Suprapubic skin (tissue), 4 donors: ENCODE data around the gene SLC9C1. TPM values are rescaled to one million over a fixed set of nuclear protein-coding genes. Genes with fewer than 3 reads are reported as not detected.

Experiments used
- DNase-seq, 2 donors: peaks; one replicate each; pipeline ENCODE4 v3.0.0-alpha.2; 2019; ENCODE audit warnings: low spot score in 2 of 2
- H3K27ac ChIP-seq: fragments of 200-600 bp; sonication (generic); one replicate; pipeline ENCODE4 v1.5.1; 2019
- H3K27me3 ChIP-seq: fragments of 200-600 bp; sonication (generic); one replicate; pipeline ENCODE4 v1.5.1; 2019
- H3K36me3 ChIP-seq: fragments of 200-600 bp; sonication (generic); one replicate; pipeline ENCODE4 v1.5.1; 2019
- H3K4me1 ChIP-seq: fragments of 200-600 bp; sonication (generic); one replicate; pipeline ENCODE4 v1.5.1; 2019
- H3K4me3 ChIP-seq: fragments of 200-600 bp; sonication (generic); one replicate; pipeline ENCODE4 v1.5.1; 2019; ENCODE audit warnings: mild to moderate bottlenecking
- H3K9me3 ChIP-seq: fragments of 200-600 bp; sonication (generic); one replicate; pipeline ENCODE4 v1.5.1; 2019
- EP300 ChIP-seq: sonication (generic); formaldehyde crosslinking; IDR thresholded peaks from one replicate; pipeline ENCODE4 v1.6.1; 2017; ENCODE audit warnings: antibody characterized with exemption
- POLR2A ChIP-seq, 2 donors: fragments of 450-650 bp; IDR thresholded peaks; one replicate each; pipeline ENCODE4 v1.6.1; 2017; ENCODE audit warnings: antibody characterized with exemption in 2 of 2, mild to moderate bottlenecking in 2 of 2, moderate library complexity in 2 of 2
- POLR2AphosphoS5 ChIP-seq, 3 donors: sonication (generic); formaldehyde crosslinking; IDR thresholded peaks; one replicate each; pipeline ENCODE4 v1.6.1; 2017; ENCODE audit warnings: antibody characterized with exemption in 3 of 3
- WGBS: methylation state at CpG from one replicate; pipeline ENCODE4 v1.1.5; 2018; 5-methylcytosine and 5-hydroxymethylcytosine counted together
- total RNA-seq, 4 donors: library from RNA; depleted of rRNA; stranded (reverse); fragments of >200 nt; gene quantifications; one replicate each; pipeline ENCODE4 v1.1.0, GENCODE V29; 2016
- TF ChIP-seq, protein P1 (sequence below), 2 donors: fragments of 200-600 bp in 1 of 2; fragments of 450-650 bp in 1 of 2; sonication (generic) in 1 of 2; IDR thresholded peaks; one replicate each; pipeline ENCODE4 v1.5.1; 2016 to 2019; ENCODE audit warnings: antibody characterized with exemption in 2 of 2, mild to moderate bottlenecking in 1 of 2, moderate library complexity in 1 of 2

Gene SLC9C1
- total RNA-seq, 4 donors from 2014 or later: not detected

DNA sequence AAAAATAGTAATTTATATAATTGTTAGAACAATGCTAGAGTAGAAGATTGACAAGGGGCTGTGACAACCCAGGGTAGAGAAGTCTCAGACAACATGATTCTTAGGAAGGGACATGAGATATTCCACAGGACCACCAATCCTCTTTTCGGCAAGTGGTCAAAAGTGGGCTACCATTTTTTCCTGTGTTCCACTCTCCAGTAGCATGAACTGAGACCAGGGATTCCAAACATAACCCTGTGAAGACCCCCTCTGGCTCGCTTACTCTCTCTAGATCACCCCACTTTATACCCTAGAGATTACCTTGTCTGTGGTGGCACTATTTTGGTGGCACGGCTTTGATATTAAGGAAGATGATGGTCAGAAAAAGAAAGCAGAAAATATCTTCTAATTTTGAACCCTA lies 161.9 kb downstream of the SLC9C1 start:
- Histone ChIP-seq H3K36me3 (no peaks in the 10 kb centered on the region), H3K27ac (no peak overlapping the region), H3K9me3 (no peaks in the 10 kb centered on the region), H3K4me1 (peaks cover 12% of the 10 kb centered on the region), H3K4me3 (no peak overlapping the region), H3K27me3 (no peaks in the 10 kb centered on the region)
- 90% methylated on average over 3 of the region's 3 CpGs for WGBS
- no peak for DNase-seq
- TF ChIP-seq POLR2AphosphoS5 (IDR thresholded peaks at IDR 0.05): no peak
- TF ChIP-seq, protein P1, sequence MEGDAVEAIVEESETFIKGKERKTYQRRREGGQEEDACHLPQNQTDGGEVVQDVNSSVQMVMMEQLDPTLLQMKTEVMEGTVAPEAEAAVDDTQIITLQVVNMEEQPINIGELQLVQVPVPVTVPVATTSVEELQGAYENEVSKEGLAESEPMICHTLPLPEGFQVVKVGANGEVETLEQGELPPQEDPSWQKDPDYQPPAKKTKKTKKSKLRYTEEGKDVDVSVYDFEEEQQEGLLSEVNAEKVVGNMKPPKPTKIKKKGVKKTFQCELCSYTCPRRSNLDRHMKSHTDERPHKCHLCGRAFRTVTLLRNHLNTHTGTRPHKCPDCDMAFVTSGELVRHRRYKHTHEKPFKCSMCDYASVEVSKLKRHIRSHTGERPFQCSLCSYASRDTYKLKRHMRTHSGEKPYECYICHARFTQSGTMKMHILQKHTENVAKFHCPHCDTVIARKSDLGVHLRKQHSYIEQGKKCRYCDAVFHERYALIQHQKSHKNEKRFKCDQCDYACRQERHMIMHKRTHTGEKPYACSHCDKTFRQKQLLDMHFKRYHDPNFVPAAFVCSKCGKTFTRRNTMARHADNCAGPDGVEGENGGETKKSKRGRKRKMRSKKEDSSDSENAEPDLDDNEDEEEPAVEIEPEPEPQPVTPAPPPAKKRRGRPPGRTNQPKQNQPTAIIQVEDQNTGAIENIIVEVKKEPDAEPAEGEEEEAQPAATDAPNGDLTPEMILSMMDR (IDR thresholded peaks at IDR 0.05): no peak
- TF ChIP-seq POLR2A (IDR thresholded peaks at IDR 0.05): no peak
- no peak for TF ChIP-seq EP300

DNA sequence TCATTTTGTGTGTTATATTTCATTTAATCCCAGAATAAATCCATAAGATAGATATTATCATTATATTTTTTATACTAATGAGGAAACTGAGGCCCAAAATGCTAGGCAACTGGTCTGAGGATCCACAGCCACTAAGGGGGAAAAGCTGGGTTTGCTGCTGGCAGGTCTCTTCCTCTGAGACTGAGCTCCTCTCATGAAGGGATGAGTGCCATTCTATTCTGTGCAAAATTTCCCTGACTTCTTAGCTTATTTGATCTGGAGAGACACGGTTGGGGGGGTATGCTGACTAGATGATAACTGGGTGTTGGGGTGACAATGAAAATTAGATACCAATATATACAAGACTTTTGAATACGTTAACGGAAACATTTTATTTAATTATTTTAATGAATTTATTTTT lies 162.9 kb downstream of the SLC9C1 start:
- no peak for DNase-seq
- Histone ChIP-seq H3K27me3 (no peaks in the 10 kb centered on the region), H3K9me3 (no peaks in the 10 kb centered on the region), H3K27ac (no peak overlapping the region), H3K4me3 (no peak overlapping the region), H3K36me3 (no peaks in the 10 kb centered on the region), H3K4me1 (peaks cover 21% of the 10 kb centered on the region)
- whole genome bisulfite sequencing: 98% methylated on average over 3 of the region's 3 CpGs
- TF ChIP-seq EP300 (no peak), POLR2A (IDR thresholded peaks at IDR 0.05) (no peak)

DNA sequence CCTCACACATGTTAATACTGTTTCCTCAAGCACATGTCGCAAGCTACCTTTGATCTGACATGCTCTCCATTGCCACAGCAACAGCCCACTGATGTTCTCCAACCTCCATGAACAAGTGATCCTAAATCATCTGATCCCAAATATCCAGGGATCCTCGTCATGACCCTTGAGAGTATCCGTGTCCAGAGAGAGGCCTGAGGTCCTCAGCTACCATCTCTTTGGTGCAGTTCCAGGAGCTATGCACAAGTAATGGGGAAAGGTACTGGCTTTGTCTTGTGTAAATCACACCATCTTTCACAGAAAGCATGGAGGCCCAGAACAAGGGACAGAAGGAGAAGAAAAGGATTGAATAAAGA lies 163.4 kb downstream of the SLC9C1 start:
- Histone ChIP-seq H3K4me1 (peaks cover 21% of the 10 kb centered on the region), H3K4me3 (no peak overlapping the region), H3K27me3 (no peaks in the 10 kb centered on the region), H3K9me3 (no peaks in the 10 kb centered on the region), H3K27ac (no peak overlapping the region), H3K36me3 (no peaks in the 10 kb centered on the region)
- no peak for DNase-seq
- WGBS: 72% methylated on average over 3 of the region's 3 CpGs
- TF ChIP-seq EP300 (no peak), POLR2A (IDR thresholded peaks at IDR 0.05) (no peak), POLR2AphosphoS5 (IDR thresholded peaks at IDR 0.05) (no peak)
- TF ChIP-seq, protein P1 (IDR thresholded peaks at IDR 0.05): no peak

DNA sequence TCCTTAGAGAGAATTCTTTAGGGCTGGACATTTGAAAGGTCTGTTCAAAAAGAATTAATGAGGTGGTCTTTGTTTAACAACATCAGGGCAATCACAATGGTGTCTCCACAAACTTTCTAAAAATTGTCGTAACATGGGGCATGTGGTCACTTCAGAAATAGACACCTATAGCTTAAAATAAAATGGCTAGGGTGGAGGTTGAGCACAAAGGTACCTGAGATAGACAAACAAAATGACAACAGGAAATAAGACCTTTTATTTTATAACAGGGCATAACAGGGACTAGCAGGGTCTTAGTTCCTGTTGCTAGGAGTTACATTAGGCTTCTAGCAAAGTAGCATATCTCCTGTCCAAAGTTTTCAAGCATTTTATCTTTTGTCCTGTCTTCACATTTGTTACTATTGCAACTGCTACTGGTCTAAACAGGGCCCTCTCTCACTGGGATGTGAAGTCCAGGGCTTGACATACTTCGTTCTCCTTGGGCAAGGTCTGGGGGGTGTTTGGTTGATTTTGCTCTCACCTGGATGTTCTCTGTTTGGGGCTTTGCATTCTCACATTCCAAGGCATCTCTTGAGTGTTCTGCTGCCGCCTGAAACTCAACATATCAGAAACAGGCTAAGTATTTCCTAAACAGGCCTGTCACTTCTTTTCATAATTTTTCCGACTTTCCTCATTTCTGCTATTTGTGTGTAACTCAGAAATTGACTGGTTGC lies 163.9 kb downstream of the SLC9C1 start:
- Histone ChIP-seq H3K4me1 (peaks cover 21% of the 10 kb centered on the region), H3K9me3 (no peaks in the 10 kb centered on the region), H3K27ac (no peak overlapping the region), H3K27me3 (no peaks in the 10 kb centered on the region), H3K36me3 (no peaks in the 10 kb centered on the region), H3K4me3 (no peak overlapping the region)
- DNase-seq: no peak
- WGBS: 91% methylated on average over 4 of the region's 4 CpGs
- TF ChIP-seq EP300 (no peak), POLR2A (IDR thresholded peaks at IDR 0.05) (no peak), POLR2AphosphoS5 (IDR thresholded peaks at IDR 0.05) (no peak)
- TF ChIP-seq, protein P1 (IDR thresholded peaks at IDR 0.05): no peak

DNA sequence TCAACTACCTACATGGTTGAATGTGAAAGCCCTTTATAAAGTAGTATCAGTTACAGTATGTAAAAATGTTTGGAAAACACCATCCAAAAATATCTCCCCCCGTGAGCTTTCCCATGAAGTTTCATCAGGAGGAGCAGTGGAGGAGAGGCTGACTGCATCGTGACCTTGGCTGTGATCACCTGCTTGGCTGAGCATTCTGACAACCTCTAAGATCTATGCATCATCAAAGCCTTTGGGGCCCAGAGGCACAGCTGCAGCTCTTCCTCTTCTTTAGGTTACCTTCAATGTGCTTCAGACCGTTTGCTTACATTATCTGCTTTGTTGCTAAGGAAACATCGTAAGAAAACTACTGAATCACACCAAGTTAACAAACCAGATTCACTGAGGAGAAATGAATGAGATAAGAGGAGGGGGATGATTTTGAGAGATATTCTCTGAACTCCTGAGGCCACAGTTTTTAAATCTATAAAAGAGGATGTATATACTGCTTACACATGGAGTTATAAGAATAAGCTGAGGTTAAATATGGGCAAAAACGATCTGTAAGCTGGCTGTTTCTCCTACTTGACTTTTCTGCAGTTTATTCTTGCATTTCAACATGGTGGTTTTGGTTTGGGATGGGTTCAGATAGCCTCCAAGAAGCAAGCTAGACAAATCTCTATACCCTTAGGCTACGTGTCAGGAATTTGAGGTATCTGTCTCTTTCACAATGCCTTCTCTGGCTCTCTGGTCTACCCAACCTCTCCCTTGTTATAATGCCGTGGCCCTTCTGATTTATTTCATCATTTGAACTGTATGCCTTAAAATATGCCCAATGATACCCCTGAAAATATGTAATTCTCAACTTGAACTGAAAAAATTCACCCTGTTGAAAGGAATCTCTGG lies 164.9 kb downstream of the SLC9C1 start:
- DNase-seq: no peak
- H3K27me3 ChIP-seq: no peaks in the 10 kb centered on the region
- H3K4me1 ChIP-seq: peaks cover 21% of the 10 kb centered on the region
- H3K9me3 ChIP-seq: no peaks in the 10 kb centered on the region
- H3K27ac ChIP-seq: no peak overlapping the region
- H3K4me3 ChIP-seq: no peak overlapping the region
- TF ChIP-seq POLR2AphosphoS5 (IDR thresholded peaks at IDR 0.05): no peak
- no peak for TF ChIP-seq EP300
- TF ChIP-seq, protein P1 (IDR thresholded peaks at IDR 0.05): no peak
- H3K36me3 ChIP-seq: no peaks in the 10 kb centered on the region
- WGBS: 54% methylated on average over 7 of the region's 7 CpGs
